Astrocyte (in vitro differentiated cells and primary cell): ENCODE measurements around the gene SOX18.

ENCODE experiments used
- CTCF ChIP-seq: IDR thresholded peaks from 2 replicates; pipeline ENCODE4 v1.5.1; 2011; ENCODE audit warnings: low read depth, mild to moderate bottlenecking, inconsistent platforms, low read length, moderate library complexity; ENCODE audit not compliant: insufficient read depth
- EZH2 ChIP-seq: IDR thresholded peaks from 2 replicates; pipeline ENCODE4 v1.6.1; 2012; ENCODE audit warnings: mild to moderate bottlenecking, low read length, inconsistent platforms; ENCODE audit not compliant: insufficient read depth

- TF ChIP-seq CTCF (no peak), EZH2 (no peak)
Measured at GRCh38 chr20:64070244-64070993, 21.0 kb upstream of the SOX18 start.
